ENCODE data around the gene SNAP25.

The SNAP25 gene

DNA sequence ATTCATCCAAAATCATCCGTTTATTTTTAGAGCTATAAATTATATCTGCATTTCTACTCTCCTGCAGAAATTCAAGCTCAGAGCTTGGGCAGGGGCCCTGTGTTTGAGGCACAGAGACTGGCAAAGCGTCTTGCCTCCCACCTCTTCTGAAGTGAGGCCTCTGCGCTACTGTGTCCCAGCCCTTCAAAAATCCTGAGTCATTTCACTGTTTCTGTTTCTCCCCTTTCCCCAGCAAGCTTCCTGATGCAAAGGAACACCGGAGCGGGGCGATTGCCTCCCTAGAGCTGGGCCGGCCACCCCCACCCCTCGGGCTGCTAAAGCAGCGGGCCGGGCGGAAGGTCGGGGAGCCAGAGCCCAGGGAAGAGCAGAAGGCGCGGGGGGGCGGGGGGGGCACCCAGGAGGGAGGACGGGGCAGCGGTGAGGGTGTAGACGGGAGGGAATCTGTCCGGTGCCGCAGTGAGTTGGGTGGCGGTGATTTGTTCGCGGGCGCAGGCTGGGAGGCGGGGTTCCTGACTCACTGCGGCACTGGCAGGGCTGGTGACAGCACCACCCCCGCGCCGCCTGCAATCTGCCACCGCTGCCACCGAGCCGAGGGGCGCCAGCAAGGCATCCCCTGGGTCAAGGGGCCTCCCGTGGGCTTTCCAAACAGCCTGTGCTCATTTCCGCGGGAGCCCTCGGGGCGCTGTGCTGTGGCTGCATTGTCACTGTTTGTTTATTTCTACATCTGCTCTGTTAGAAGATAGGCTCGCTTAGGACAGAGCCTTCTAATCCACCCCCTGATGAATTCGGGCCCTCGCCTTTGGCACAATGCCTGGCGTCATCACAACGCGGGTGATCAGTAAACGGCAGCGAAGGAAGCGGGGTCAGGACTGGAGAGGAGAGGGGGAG lies 46.5 kb upstream of the SNAP25 start (continued):
- TF ChIP-seq, protein P1, sequence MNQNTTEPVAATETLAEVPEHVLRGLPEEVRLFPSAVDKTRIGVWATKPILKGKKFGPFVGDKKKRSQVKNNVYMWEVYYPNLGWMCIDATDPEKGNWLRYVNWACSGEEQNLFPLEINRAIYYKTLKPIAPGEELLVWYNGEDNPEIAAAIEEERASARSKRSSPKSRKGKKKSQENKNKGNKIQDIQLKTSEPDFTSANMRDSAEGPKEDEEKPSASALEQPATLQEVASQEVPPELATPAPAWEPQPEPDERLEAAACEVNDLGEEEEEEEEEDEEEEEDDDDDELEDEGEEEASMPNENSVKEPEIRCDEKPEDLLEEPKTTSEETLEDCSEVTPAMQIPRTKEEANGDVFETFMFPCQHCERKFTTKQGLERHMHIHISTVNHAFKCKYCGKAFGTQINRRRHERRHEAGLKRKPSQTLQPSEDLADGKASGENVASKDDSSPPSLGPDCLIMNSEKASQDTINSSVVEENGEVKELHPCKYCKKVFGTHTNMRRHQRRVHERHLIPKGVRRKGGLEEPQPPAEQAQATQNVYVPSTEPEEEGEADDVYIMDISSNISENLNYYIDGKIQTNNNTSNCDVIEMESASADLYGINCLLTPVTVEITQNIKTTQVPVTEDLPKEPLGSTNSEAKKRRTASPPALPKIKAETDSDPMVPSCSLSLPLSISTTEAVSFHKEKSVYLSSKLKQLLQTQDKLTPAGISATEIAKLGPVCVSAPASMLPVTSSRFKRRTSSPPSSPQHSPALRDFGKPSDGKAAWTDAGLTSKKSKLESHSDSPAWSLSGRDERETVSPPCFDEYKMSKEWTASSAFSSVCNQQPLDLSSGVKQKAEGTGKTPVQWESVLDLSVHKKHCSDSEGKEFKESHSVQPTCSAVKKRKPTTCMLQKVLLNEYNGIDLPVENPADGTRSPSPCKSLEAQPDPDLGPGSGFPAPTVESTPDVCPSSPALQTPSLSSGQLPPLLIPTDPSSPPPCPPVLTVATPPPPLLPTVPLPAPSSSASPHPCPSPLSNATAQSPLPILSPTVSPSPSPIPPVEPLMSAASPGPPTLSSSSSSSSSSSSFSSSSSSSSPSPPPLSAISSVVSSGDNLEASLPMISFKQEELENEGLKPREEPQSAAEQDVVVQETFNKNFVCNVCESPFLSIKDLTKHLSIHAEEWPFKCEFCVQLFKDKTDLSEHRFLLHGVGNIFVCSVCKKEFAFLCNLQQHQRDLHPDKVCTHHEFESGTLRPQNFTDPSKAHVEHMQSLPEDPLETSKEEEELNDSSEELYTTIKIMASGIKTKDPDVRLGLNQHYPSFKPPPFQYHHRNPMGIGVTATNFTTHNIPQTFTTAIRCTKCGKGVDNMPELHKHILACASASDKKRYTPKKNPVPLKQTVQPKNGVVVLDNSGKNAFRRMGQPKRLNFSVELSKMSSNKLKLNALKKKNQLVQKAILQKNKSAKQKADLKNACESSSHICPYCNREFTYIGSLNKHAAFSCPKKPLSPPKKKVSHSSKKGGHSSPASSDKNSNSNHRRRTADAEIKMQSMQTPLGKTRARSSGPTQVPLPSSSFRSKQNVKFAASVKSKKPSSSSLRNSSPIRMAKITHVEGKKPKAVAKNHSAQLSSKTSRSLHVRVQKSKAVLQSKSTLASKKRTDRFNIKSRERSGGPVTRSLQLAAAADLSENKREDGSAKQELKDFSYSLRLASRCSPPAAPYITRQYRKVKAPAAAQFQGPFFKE (tag by site-specific recombination; IDR thresholded peaks at IDR 0.05; ENCODE audit: borderline replicate concordance) = no peak
- TF ChIP-seq ZSCAN30 (tag by site-specific recombination; IDR thresholded peaks at IDR 0.05) (0 out of 2 replicates have a peak, but pooled peaks have one; percentile 14), ZNF624 (tag by site-specific recombination; IDR thresholded peaks at IDR 0.05) (no peak), ZNF175 (tag by site-specific recombination; IDR thresholded peaks at IDR 0.05) (no peak), ZNF792 (tag by site-specific recombination; IDR thresholded peaks at IDR 0.05) (no peak), ZNF629 (tag by site-specific recombination; IDR thresholded peaks at IDR 0.05) (peak; percentile 44), ZEB2 (tag by site-specific recombination; IDR thresholded peaks at IDR 0.05) (0 out of 2 replicates have a peak, but pooled peaks have one; percentile 26), ZNF510 (tag by site-specific recombination; IDR thresholded peaks at IDR 0.05; ENCODE audit: insufficient replicate concordance) (no peak), SP2 (tag by site-specific recombination; IDR thresholded peaks at IDR 0.05) (peak; percentile 58), ZBTB17 (tag by site-specific recombination; IDR thresholded peaks at IDR 0.05) (peak; percentile 41; the same call in 1 of the 2 replicates)
- TF ChIP-seq, protein P2, sequence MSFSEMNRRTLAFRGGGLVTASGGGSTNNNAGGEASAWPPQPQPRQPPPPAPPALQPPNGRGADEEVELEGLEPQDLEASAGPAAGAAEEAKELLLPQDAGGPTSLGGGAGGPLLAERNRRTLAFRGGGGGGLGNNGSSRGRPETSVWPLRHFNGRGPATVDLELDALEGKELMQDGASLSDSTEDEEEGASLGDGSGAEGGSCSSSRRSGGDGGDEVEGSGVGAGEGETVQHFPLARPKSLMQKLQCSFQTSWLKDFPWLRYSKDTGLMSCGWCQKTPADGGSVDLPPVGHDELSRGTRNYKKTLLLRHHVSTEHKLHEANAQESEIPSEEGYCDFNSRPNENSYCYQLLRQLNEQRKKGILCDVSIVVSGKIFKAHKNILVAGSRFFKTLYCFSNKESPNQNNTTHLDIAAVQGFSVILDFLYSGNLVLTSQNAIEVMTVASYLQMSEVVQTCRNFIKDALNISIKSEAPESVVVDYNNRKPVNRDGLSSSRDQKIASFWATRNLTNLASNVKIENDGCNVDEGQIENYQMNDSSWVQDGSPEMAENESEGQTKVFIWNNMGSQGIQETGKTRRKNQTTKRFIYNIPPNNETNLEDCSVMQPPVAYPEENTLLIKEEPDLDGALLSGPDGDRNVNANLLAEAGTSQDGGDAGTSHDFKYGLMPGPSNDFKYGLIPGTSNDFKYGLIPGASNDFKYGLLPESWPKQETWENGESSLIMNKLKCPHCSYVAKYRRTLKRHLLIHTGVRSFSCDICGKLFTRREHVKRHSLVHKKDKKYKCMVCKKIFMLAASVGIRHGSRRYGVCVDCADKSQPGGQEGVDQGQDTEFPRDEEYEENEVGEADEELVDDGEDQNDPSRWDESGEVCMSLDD (tag by site-specific recombination; IDR thresholded peaks at IDR 0.05) = no peak
- TF ChIP-seq, protein P3, sequence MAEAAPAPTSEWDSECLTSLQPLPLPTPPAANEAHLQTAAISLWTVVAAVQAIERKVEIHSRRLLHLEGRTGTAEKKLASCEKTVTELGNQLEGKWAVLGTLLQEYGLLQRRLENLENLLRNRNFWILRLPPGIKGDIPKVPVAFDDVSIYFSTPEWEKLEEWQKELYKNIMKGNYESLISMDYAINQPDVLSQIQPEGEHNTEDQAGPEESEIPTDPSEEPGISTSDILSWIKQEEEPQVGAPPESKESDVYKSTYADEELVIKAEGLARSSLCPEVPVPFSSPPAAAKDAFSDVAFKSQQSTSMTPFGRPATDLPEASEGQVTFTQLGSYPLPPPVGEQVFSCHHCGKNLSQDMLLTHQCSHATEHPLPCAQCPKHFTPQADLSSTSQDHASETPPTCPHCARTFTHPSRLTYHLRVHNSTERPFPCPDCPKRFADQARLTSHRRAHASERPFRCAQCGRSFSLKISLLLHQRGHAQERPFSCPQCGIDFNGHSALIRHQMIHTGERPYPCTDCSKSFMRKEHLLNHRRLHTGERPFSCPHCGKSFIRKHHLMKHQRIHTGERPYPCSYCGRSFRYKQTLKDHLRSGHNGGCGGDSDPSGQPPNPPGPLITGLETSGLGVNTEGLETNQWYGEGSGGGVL (tag by site-specific recombination; IDR thresholded peaks at IDR 0.05) = peak; percentile 83
- TF ChIP-seq, protein P4, sequence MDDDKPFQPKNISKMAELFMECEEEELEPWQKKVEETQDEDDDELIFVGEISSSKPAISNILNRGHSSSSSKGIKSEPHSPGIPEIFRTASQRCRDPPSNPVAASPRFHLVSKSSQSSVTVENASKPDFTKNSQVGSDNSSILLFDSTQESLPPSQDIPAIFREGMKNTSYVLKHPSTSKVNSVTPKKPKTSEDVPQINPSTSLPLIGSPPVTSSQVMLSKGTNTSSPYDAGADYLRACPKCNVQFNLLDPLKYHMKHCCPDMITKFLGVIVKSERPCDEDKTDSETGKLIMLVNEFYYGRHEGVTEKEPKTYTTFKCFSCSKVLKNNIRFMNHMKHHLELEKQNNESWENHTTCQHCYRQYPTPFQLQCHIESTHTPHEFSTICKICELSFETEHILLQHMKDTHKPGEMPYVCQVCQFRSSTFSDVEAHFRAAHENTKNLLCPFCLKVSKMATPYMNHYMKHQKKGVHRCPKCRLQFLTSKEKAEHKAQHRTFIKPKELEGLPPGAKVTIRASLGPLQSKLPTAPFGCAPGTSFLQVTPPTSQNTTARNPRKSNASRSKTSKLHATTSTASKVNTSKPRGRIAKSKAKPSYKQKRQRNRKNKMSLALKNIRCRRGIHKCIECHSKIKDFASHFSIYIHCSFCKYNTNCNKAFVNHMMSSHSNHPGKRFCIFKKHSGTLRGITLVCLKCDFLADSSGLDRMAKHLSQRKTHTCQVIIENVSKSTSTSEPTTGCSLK (tag by site-specific recombination; IDR thresholded peaks at IDR 0.05) = no peak
- TF ChIP-seq, protein P5, sequence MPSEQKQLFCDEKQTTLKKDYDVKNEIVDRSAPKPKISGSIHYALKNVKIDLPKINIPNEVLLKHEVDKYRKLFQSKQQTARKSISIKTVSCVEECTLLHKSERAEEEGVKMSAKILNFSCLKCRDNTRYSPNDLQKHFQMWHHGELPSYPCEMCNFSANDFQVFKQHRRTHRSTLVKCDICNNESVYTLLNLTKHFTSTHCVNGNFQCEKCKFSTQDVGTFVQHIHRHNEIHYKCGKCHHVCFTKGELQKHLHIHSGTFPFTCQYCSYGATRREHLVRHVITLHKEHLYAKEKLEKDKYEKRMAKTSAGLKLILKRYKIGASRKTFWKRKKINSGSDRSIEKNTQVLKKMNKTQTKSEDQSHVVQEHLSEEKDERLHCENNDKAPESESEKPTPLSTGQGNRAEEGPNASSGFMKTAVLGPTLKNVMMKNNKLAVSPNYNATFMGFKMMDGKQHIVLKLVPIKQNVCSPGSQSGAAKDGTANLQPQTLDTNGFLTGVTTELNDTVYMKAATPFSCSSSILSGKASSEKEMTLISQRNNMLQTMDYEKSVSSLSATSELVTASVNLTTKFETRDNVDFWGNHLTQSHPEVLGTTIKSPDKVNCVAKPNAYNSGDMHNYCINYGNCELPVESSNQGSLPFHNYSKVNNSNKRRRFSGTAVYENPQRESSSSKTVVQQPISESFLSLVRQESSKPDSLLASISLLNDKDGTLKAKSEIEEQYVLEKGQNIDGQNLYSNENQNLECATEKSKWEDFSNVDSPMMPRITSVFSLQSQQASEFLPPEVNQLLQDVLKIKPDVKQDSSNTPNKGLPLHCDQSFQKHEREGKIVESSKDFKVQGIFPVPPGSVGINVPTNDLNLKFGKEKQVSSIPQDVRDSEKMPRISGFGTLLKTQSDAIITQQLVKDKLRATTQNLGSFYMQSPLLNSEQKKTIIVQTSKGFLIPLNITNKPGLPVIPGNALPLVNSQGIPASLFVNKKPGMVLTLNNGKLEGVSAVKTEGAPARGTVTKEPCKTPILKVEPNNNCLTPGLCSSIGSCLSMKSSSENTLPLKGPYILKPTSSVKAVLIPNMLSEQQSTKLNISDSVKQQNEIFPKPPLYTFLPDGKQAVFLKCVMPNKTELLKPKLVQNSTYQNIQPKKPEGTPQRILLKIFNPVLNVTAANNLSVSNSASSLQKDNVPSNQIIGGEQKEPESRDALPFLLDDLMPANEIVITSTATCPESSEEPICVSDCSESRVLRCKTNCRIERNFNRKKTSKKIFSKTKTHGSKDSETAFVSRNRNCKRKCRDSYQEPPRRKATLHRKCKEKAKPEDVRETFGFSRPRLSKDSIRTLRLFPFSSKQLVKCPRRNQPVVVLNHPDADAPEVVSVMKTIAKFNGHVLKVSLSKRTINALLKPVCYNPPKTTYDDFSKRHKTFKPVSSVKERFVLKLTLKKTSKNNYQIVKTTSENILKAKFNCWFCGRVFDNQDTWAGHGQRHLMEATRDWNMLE (tag by site-specific recombination; conservative IDR thresholded peaks at IDR 0.05; ENCODE audit: low read depth) = 0 out of 2 replicates have a peak, but pooled peaks have one; percentile 15
- TF ChIP-seq, protein P6, sequence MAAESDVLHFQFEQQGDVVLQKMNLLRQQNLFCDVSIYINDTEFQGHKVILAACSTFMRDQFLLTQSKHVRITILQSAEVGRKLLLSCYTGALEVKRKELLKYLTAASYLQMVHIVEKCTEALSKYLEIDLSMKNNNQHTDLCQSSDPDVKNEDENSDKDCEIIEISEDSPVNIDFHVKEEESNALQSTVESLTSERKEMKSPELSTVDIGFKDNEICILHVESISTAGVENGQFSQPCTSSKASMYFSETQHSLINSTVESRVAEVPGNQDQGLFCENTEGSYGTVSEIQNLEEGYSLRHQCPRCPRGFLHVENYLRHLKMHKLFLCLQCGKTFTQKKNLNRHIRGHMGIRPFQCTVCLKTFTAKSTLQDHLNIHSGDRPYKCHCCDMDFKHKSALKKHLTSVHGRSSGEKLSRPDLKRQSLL (tag by site-specific recombination; IDR thresholded peaks at IDR 0.05) = no peak
- TF ChIP-seq, protein P7, sequence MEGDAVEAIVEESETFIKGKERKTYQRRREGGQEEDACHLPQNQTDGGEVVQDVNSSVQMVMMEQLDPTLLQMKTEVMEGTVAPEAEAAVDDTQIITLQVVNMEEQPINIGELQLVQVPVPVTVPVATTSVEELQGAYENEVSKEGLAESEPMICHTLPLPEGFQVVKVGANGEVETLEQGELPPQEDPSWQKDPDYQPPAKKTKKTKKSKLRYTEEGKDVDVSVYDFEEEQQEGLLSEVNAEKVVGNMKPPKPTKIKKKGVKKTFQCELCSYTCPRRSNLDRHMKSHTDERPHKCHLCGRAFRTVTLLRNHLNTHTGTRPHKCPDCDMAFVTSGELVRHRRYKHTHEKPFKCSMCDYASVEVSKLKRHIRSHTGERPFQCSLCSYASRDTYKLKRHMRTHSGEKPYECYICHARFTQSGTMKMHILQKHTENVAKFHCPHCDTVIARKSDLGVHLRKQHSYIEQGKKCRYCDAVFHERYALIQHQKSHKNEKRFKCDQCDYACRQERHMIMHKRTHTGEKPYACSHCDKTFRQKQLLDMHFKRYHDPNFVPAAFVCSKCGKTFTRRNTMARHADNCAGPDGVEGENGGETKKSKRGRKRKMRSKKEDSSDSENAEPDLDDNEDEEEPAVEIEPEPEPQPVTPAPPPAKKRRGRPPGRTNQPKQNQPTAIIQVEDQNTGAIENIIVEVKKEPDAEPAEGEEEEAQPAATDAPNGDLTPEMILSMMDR (tag by site-specific recombination; IDR thresholded peaks at IDR 0.05) = peak; percentile 63
